Keratinocyte (primary cell): ENCODE data around the gene RIPK3.

ENCODE experiments used
- EZH2 ChIP-seq: IDR thresholded peaks from one replicate; pipeline ENCODE4 v1.6.1; 2012; ENCODE audit warnings: inconsistent platforms, mild to moderate bottlenecking, low read length, moderate library complexity
- TF ChIP-seq, protein P1 (sequence below), 3 experiments: IDR thresholded peaks in 1 of 3; conservative IDR thresholded peaks in 1 of 3; optimal IDR thresholded peaks in 1 of 3; 2 replicates in 2 of 3; 3 replicates in 1 of 3; pipeline versions ENCODE3 to v1.5.1; 2011; ENCODE audit warnings: low read length in 3 of 3, mild to moderate bottlenecking in 3 of 3, moderate library complexity in 2 of 3, control low read depth in 1 of 3, inconsistent platforms in 1 of 3; ENCODE audit not compliant: insufficient read depth in 2 of 3; ENCODE audit errors: extremely low read depth in 1 of 3

DNA sequence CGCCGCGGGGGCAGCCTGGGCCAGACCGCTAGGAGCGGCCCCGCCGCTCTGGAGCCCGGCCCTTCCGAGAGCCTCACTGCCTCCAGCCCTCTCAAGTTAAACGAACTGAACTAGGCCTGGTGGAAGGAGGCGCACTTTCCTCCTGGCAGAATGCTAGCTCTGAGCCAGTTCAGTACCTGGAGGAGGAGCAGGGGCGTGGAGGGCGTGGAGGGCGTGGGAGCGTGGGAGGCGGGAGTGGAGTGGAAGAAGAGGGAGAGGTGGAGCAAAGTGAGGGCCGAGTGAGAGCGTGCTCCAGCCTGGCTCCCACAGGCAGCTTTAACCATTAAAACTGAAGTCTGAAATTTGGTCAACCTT, 23.2 kb downstream of the RIPK3 start:
- TF ChIP-seq, protein P1, sequence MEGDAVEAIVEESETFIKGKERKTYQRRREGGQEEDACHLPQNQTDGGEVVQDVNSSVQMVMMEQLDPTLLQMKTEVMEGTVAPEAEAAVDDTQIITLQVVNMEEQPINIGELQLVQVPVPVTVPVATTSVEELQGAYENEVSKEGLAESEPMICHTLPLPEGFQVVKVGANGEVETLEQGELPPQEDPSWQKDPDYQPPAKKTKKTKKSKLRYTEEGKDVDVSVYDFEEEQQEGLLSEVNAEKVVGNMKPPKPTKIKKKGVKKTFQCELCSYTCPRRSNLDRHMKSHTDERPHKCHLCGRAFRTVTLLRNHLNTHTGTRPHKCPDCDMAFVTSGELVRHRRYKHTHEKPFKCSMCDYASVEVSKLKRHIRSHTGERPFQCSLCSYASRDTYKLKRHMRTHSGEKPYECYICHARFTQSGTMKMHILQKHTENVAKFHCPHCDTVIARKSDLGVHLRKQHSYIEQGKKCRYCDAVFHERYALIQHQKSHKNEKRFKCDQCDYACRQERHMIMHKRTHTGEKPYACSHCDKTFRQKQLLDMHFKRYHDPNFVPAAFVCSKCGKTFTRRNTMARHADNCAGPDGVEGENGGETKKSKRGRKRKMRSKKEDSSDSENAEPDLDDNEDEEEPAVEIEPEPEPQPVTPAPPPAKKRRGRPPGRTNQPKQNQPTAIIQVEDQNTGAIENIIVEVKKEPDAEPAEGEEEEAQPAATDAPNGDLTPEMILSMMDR (optimal IDR thresholded peaks at IDR 0.05 in 1 of 3, IDR thresholded peaks at IDR 0.05 in 1 of 3, conservative IDR thresholded peaks at IDR 0.05 in 1 of 3; ENCODE audit: extremely low read depth in 1 of 3, insufficient read depth in 2 of 3, low read length in 3 of 3): no peak
- TF ChIP-seq EZH2: no peak
